GM12878 (cell line): ENCODE results near the gene ARHGAP5. TPM values are rescaled to one million over a fixed set of nuclear protein-coding genes. Genes with fewer than 3 reads are reported as not detected.

Experiments used
- ATAC-seq: fragments of 200-7000 bp; cut with Tn5 transposase; 3 replicates; pipeline ENCODE4 v1.9.1; 2020; ENCODE audit warnings: mild to moderate bottlenecking, moderate library complexity
- BruUV-seq: library from RNA; stranded (reverse); fragments of 400-500 nt; replicated peaks from 2 replicates; lab custom pipeline; 2021; lab: Mats Ljungman, UMichigan
- CTCF ChIA-PET: fragments of 300-600 bp; sonication (Branson Sonifier 250); formaldehyde crosslinking; extraction: SDS; loops from one replicate; lab custom pipeline; 2021; ENCODE audit warnings: inconsistent platforms; lab: Yijun Ruan, JAX
- POLR2A ChIA-PET: fragments of 350-600 bp; formaldehyde crosslinking; extraction: SDS; loops from one replicate; lab custom pipeline; 2021; ENCODE audit warnings: inconsistent platforms; lab: Charles Lee
- RAD21 ChIA-PET: fragments of 300-600 bp; sonication (Branson Sonifier 250); formaldehyde crosslinking; loops from one replicate; lab custom pipeline; 2023; ENCODE audit warnings: antibody characterized with exemption; ENCODE audit not compliant: unreplicated experiment; lab: Charles Lee
- SMC1A ChIA-PET: fragments of 300-600 bp; sonication (Branson Sonifier 250); formaldehyde crosslinking; loops from one replicate; lab custom pipeline; 2023; ENCODE audit not compliant: unreplicated experiment, uncharacterized antibody; lab: Charles Lee
- DNase-seq: peaks from one replicate; pipeline ENCODE4 v3.0.0-alpha.2; 2011; ENCODE audit warnings: low read depth, low spot score
- FAIRE-seq: peaks from 3 replicates; lab custom pipeline; 2011; peaks lifted over from hg19 to GRCh38; lab: Jason Lieb, UNC
- H2AFZ ChIP-seq: 2 replicates; pipeline ENCODE4 v1.6.0; 2011; ENCODE audit warnings: low read depth, low read length, control low read depth; ENCODE audit not compliant: control insufficient read depth
- H3K27ac ChIP-seq: 2 replicates; pipeline ENCODE4 v1.5.1; 2011; ENCODE audit warnings: control low read depth; ENCODE audit not compliant: control insufficient read depth, insufficient read depth
- H3K27me3 ChIP-seq, 2 experiments: replicated peaks in 1 of 2; 2 replicates each; pipeline versions ENCODE4 v1.6.0 to v1.6.1; 2011; ENCODE audit warnings: low read length in 1 of 2; ENCODE audit not compliant: control insufficient read depth in 2 of 2, insufficient read depth in 2 of 2
- H3K36me3 ChIP-seq, 2 experiments: 2 replicates each; pipeline ENCODE4 v1.5.1; 2011; ENCODE audit warnings: low read length in 1 of 2; ENCODE audit not compliant: control insufficient read depth in 2 of 2, insufficient read depth in 2 of 2
- H3K4me1 ChIP-seq: 2 replicates; pipeline ENCODE4 v1.6.1; 2011; ENCODE audit warnings: mild to moderate bottlenecking, low read length, moderate library complexity, mixed read lengths; ENCODE audit not compliant: control insufficient read depth, insufficient read depth
- H3K4me2 ChIP-seq: 2 replicates; pipeline ENCODE4 v1.6.0; 2011; ENCODE audit warnings: control low read depth; ENCODE audit not compliant: control insufficient read depth, insufficient read depth
- H3K4me3 ChIP-seq: fragments of 200-600 bp; sonication (generic); 2 replicates; pipeline ENCODE4 v1.5.1; 2016
- H3K79me2 ChIP-seq: 2 replicates; pipeline ENCODE4 v1.6.0; 2011; ENCODE audit warnings: low read length; ENCODE audit not compliant: control insufficient read depth, insufficient read depth
- H3K9ac ChIP-seq: 2 replicates; pipeline ENCODE4 v1.8.0; 2011; ENCODE audit warnings: low read length, control low read depth, mixed read lengths; ENCODE audit not compliant: control insufficient read depth, insufficient read depth
- H3K9me3 ChIP-seq: replicated peaks from 3 replicates; pipeline ENCODE4 v1.5.1; 2011; ENCODE audit warnings: mild to moderate bottlenecking, low read length; ENCODE audit not compliant: control insufficient read depth, insufficient read depth
- H4K20me1 ChIP-seq: 2 replicates; pipeline ENCODE4 v1.6.0; 2011; ENCODE audit not compliant: control insufficient read depth, insufficient read depth
- EGR1 ChIP-seq, 2 experiments: IDR thresholded peaks; 1 replicate in 1 of 2; 2 replicates in 1 of 2; pipeline ENCODE4 v1.6.1; 2011 to 2012; ENCODE audit warnings: low read depth in 2 of 2, low read length in 2 of 2, borderline replicate concordance in 1 of 2, mild to moderate bottlenecking in 1 of 2, moderate library complexity in 1 of 2
- IRF3 ChIP-seq: fragments of 450-650 bp; IDR thresholded peaks from 2 replicates; pipeline ENCODE4 v1.6.1; 2014; ENCODE audit warnings: mild to moderate bottlenecking
- KAT2A ChIP-seq: conservative IDR thresholded peaks from 2 replicates; pipeline ENCODE4 v1.6.1; 2011; ENCODE audit warnings: low read depth, low read length; ENCODE audit not compliant: control insufficient read depth
- NKRF ChIP-seq: fragments of 450-650 bp; conservative IDR thresholded peaks from 2 replicates; pipeline ENCODE4 v1.6.1; 2017; ENCODE audit warnings: mild to moderate bottlenecking, moderate library complexity
- POLR2AphosphoS5 ChIP-seq: IDR thresholded peaks from 2 replicates; pipeline ENCODE4 v1.6.1; 2011; ENCODE audit warnings: mild to moderate bottlenecking, low read length, inconsistent platforms
- ZNF592 ChIP-seq: fragments of 450-650 bp; IDR thresholded peaks from 2 replicates; pipeline ENCODE4 v1.6.1; 2017; ENCODE audit warnings: mild to moderate bottlenecking, moderate library complexity
- WGBS: methylation state at CpG from one replicate; pipeline ENCODE4 v1.1.6; 2016; ENCODE audit warnings: low lambda C conversion rate; ENCODE audit not compliant: insufficient replicate concordance, insufficient coverage; ENCODE audit errors: missing lambda C conversion rate; 5-methylcytosine and 5-hydroxymethylcytosine counted together
- in situ Hi-C: fragments of 300-500 bp; cut with MboI; formaldehyde crosslinking; loops from 9 replicates; pipeline ENCODE4 v1.14.3; 2018; ENCODE audit warnings: mixed read lengths
- intact Hi-C: fragments of 100-400 bp; cut with micrococcal nuclease; formaldehyde crosslinking; loops from one replicate; pipeline ENCODE4 v1.14.2; 2022; ENCODE audit not compliant: unreplicated experiment
- polyA plus RNA-seq, 11 experiments: library from polyadenylated mRNA; depleted of rRNA in 4 of 11; unstranded in 6 of 11; stranded (reverse) in 5 of 11; fragments of >200 nt; fragmentation: Nextera tagmentation in 4 of 11; fragmentation: Illumina TruSeq in 1 of 11; extraction: Ambion mirVana in 4 of 11; extraction: Trizol in 1 of 11; gene quantifications; 1 replicate in 1 of 11; 2 replicates in 10 of 11; pipeline versions ENCODE4 v1.2.1 to v1.2.3, GENCODE V29; 2011 to 2016; ENCODE audit warnings: inconsistent platforms in 2 of 11, missing spikeins in 2 of 11, low read depth in 1 of 11
- total RNA-seq, 4 experiments: library from RNA; depleted of rRNA in 3 of 4; stranded (reverse); fragments of >200 nt in 3 of 4; fragmentation: Illumina TruSeq in 1 of 4; extraction: Trizol in 1 of 4; gene quantifications; 2 replicates each; pipeline versions ENCODE4 v1.2.1 to v1.2.3, GENCODE V29; 2013 to 2021

ARHGAP5 gene
- total and polyA plus RNA-seq, 10 of the 15 experiments (the other 5 are each of a cell fraction or from before 2014, with no cell fraction given) = 0.91 to 19.6 (median 7.2) TPM

- H3K79me2 ChIP-seq = no peaks in the 10 kb centered on the region
- RAD21 ChIA-PET = no interaction called here
- CTCF ChIA-PET = no interaction called here
Measured at GRCh38 chr14:32090686-32091085, 13.6 kb downstream of the ARHGAP5 start.

More at GRCh38 chr14:32090686-32091085, 13.6 kb downstream of the ARHGAP5 start:
- DNase-seq (no peak), FAIRE-seq (no peak), ATAC-seq (no peak)
- H3K36me3 ChIP-seq = no peaks in the 10 kb centered on the region
- no peak overlapping the region for H2AFZ ChIP-seq
- ChIA-PET SMC1A (no interaction called here), POLR2A (no interaction called here)
- H3K9me3 ChIP-seq = no peaks in the 10 kb centered on the region
- TF ChIP-seq IRF3 (no peak), ZNF592 (no peak), KAT2A (no peak), POLR2AphosphoS5 (no peak), NKRF (no peak), EGR1 (IDR thresholded peaks at IDR 0.05; ENCODE audit: borderline replicate concordance in 1 of 2, low read depth in 2 of 2, low read length in 2 of 2) (no peak)
- H3K4me2 ChIP-seq = no peak overlapping the region
- no peaks in the 10 kb centered on the region for H4K20me1 ChIP-seq
- intact Hi-C loops = no loop called here
- 95% methylated on average over 6 of the region's 6 CpGs for WGBS
- H3K27me3 ChIP-seq = no peaks in the 10 kb centered on the region
- H3K4me1 ChIP-seq = no peaks in the 10 kb centered on the region
- H3K9ac ChIP-seq = no peak overlapping the region
- H3K27ac ChIP-seq = no peak overlapping the region
- in situ Hi-C loops = no loop called here
- BruUV-seq = no TSS peak
- H3K4me3 ChIP-seq = no peak overlapping the region
